ENCODE results near the gene FRMD3. TPM values are rescaled to one million over a fixed set of nuclear protein-coding genes. Genes with fewer than 3 reads are reported as not detected.

The FRMD3 gene
- total RNA-seq, 1 experiment from 2014 or later = 3.9 TPM

DNA sequence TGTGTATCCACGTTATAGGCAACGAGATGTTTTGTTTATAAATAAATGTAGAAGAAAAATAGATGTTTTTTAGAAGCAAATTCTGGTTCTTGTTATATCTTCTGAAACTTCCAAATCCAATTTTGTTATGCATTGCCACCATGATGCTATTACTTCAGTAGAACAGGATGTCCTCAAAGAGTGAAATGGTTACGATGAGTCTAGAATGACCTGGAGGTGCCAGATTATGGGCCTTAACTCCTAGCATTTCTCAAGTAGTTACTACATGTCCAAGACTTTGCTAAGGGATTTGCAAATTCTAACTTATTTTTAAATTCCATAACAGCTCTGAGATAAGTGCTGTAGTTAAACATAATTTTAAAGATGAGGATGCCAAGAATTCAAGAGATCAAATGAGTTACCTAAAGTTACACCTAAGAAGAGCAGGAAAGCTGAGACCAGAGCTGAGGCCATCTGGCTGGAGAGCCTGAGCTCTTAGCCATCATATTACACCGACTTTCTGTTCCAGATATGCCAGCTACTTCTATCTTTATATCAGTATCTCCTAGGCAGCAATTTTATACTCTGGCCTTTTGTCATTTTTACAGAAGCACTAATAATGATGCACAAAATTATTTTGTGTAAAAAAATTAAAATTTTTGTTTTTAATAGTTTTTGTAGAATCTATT lies 302.0 kb downstream of the FRMD3 start:
- Histone ChIP-seq H3K4me3 (ENCODE audit: low read length) (no peak overlapping the region), H3K9me3 (ENCODE audit: low read length) (no peaks in the 10 kb centered on the region), H3K9ac (ENCODE audit: low read length) (no peak overlapping the region), H3K36me3 (ENCODE audit: low read depth, low read length) (no peaks in the 10 kb centered on the region), H3K4me2 (ENCODE audit: low read length) (no peak overlapping the region), H3K27ac (ENCODE audit: low read length) (no peak overlapping the region), H2AFZ (ENCODE audit: low read length) (no peak overlapping the region), H3K4me1 (ENCODE audit: insufficient read depth, low read length) (no peaks in the 10 kb centered on the region), H3F3A (ENCODE audit: low read length, unreplicated experiment) (no peaks in the 10 kb centered on the region), H3K27me3 (ENCODE audit: low read length) (no peaks in the 10 kb centered on the region), H4K20me1 (ENCODE audit: low read length) (no peaks in the 10 kb centered on the region), H3K9me2 (replicated peaks; ENCODE audit: low read length) (no peaks in the 10 kb centered on the region), H3K79me2 (ENCODE audit: low read length) (no peaks in the 10 kb centered on the region)
- CTCF ChIA-PET = no interaction called here
- ATAC-seq (no peak), DNase-seq (no peak)
- intact Hi-C loops (cut with micrococcal nuclease) = no loop called here
- POLR2A ChIA-PET (ENCODE audit: unreplicated experiment) = no interaction called here
- TF ChIP-seq EZH2 (IDR thresholded peaks at IDR 0.05; ENCODE audit: low read length, unreplicated experiment) = no peak
- TF ChIP-seq, protein P1, sequence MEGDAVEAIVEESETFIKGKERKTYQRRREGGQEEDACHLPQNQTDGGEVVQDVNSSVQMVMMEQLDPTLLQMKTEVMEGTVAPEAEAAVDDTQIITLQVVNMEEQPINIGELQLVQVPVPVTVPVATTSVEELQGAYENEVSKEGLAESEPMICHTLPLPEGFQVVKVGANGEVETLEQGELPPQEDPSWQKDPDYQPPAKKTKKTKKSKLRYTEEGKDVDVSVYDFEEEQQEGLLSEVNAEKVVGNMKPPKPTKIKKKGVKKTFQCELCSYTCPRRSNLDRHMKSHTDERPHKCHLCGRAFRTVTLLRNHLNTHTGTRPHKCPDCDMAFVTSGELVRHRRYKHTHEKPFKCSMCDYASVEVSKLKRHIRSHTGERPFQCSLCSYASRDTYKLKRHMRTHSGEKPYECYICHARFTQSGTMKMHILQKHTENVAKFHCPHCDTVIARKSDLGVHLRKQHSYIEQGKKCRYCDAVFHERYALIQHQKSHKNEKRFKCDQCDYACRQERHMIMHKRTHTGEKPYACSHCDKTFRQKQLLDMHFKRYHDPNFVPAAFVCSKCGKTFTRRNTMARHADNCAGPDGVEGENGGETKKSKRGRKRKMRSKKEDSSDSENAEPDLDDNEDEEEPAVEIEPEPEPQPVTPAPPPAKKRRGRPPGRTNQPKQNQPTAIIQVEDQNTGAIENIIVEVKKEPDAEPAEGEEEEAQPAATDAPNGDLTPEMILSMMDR (conservative IDR thresholded peaks at IDR 0.05; ENCODE audit: low read depth, low read length) = no peak
- no peak for TF ChIP-seq EZH2phosphoT487 (IDR thresholded peaks at IDR 0.05; ENCODE audit: borderline replicate concordance, low read length)
- no TSS peak for BruUV-seq (replicated peaks)

DNA sequence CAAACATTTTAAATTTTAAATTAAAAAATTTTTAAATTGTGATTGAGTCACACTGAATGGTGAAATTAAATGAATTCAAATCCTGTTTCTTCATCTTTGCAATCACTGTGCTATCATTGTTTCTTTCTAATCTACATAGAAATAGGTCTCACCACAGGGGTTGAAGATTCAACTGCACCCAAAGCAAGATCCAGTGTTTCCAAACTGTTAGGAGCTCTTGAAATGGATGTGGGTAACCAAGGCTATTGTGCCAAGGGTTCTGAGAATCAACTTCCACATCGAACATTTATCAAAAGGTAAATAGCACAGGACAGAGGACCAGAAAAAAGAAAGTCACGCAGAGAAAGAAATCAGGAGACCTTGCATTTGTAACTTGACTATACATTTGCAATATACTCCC lies 302.7 kb downstream of the FRMD3 start:
- POLR2A ChIA-PET (ENCODE audit: unreplicated experiment) = no interaction called here
- no TSS peak for BruUV-seq (replicated peaks)
- no peak for ATAC-seq

DNA sequence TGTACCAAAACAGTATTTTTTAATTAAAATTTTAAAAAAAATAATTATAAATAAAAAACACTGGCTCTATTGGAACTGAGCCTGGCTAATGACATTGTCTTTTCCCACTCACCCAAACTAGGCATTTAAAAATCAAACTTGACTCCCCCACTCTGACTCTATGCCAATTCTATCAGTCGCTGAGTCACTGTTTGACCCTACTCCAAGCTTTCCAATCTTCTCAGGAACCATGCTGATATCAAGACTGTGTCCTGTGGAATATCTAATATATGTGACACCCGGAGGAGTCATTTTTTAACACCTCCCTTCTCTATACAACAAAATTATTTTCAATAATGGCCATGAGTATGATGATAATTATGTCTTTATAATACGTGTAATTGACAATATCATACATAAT lies 303.7 kb downstream of the FRMD3 start:
- CTCF ChIA-PET = no interaction called here
- POLR2A ChIA-PET (ENCODE audit: unreplicated experiment) = no interaction called here
- Histone ChIP-seq H3K27me3 (ENCODE audit: low read length) (no peaks in the 10 kb centered on the region), H3K4me1 (ENCODE audit: insufficient read depth, low read length) (no peaks in the 10 kb centered on the region), H3K79me2 (ENCODE audit: low read length) (no peaks in the 10 kb centered on the region), H3F3A (ENCODE audit: low read length, unreplicated experiment) (no peaks in the 10 kb centered on the region), H3K4me2 (ENCODE audit: low read length) (no peak overlapping the region), H3K9me2 (replicated peaks; ENCODE audit: low read length) (no peaks in the 10 kb centered on the region), H3K9ac (ENCODE audit: low read length) (no peak overlapping the region), H3K4me3 (ENCODE audit: low read length) (no peak overlapping the region), H3K27ac (ENCODE audit: low read length) (no peak overlapping the region), H3K36me3 (ENCODE audit: low read depth, low read length) (no peaks in the 10 kb centered on the region), H4K20me1 (ENCODE audit: low read length) (no peaks in the 10 kb centered on the region), H3K9me3 (ENCODE audit: low read length) (no peaks in the 10 kb centered on the region), H2AFZ (ENCODE audit: low read length) (no peak overlapping the region)
- TF ChIP-seq EZH2phosphoT487 (IDR thresholded peaks at IDR 0.05; ENCODE audit: borderline replicate concordance, low read length) (no peak), EZH2 (IDR thresholded peaks at IDR 0.05; ENCODE audit: low read length, unreplicated experiment) (no peak)
- TF ChIP-seq, protein P1 (conservative IDR thresholded peaks at IDR 0.05; ENCODE audit: low read depth, low read length) = no peak
- no peak for DNase-seq
- BruUV-seq (replicated peaks) = no TSS peak
- ATAC-seq = no peak
- intact Hi-C loops (cut with micrococcal nuclease) = no loop called here

More for the DNA sequence above, 302.7 kb downstream of the FRMD3 start:
- Histone ChIP-seq H3K79me2 (ENCODE audit: low read length) (no peaks in the 10 kb centered on the region), H3K36me3 (ENCODE audit: low read depth, low read length) (no peaks in the 10 kb centered on the region), H3K4me2 (ENCODE audit: low read length) (no peak overlapping the region), H3F3A (ENCODE audit: low read length, unreplicated experiment) (no peaks in the 10 kb centered on the region), H3K27ac (ENCODE audit: low read length) (no peak overlapping the region), H3K9ac (ENCODE audit: low read length) (no peak overlapping the region), H3K27me3 (ENCODE audit: low read length) (no peaks in the 10 kb centered on the region), H3K9me3 (ENCODE audit: low read length) (no peaks in the 10 kb centered on the region), H2AFZ (ENCODE audit: low read length) (no peak overlapping the region), H3K4me3 (ENCODE audit: low read length) (no peak overlapping the region), H4K20me1 (ENCODE audit: low read length) (no peaks in the 10 kb centered on the region), H3K9me2 (replicated peaks; ENCODE audit: low read length) (no peaks in the 10 kb centered on the region), H3K4me1 (ENCODE audit: insufficient read depth, low read length) (no peaks in the 10 kb centered on the region)
- TF ChIP-seq, protein P1 (conservative IDR thresholded peaks at IDR 0.05; ENCODE audit: low read depth, low read length) = no peak
- TF ChIP-seq EZH2 (IDR thresholded peaks at IDR 0.05; ENCODE audit: low read length, unreplicated experiment) = no peak
- no peak for TF ChIP-seq EZH2phosphoT487 (IDR thresholded peaks at IDR 0.05; ENCODE audit: borderline replicate concordance, low read length)
- CTCF ChIA-PET = no interaction called here
- intact Hi-C loops (cut with micrococcal nuclease) = no loop called here
- no peak for DNase-seq
